Fibroblast of gingiva (primary cell): ENCODE results near the gene FLG2.

Experiments
- DNase-seq: peaks from one replicate; pipeline ENCODE4 v3.0.0-alpha.2; 2011; ENCODE audit warnings: low read depth

Gene FLG2

GRCh38 chr1:152359906-152360305, at the start of gene FLG2:
FLG2 (minus strand) TSS chr1:152360006; CDS start chr1:152358884, 1,122 bp downstream.
- DNase-seq: no peak

- DNase-seq: no peak
Measured at GRCh38 chr1:152408664-152409063, 48.9 kb upstream of the FLG2 start.

GRCh38 chr1:152398812-152399698, 39.2 kb upstream of the FLG2 start:
- no peak for DNase-seq

GRCh38 chr1:152397474-152397873, 37.7 kb upstream of the FLG2 start:
- DNase-seq: no peak

GRCh38 chr1:152394151-152394550, 34.3 kb upstream of the FLG2 start:
- no peak for DNase-seq

- no peak for DNase-seq
Measured at GRCh38 chr1:152392909-152393308, 33.1 kb upstream of the FLG2 start.

GRCh38 chr1:152388889-152389288, 29.1 kb upstream of the FLG2 start:
- DNase-seq: no peak

GRCh38 chr1:152386940-152387339, 27.1 kb upstream of the FLG2 start:
- DNase-seq: no peak

GRCh38 chr1:152380932-152381331, 21.1 kb upstream of the FLG2 start:
- DNase-seq: no peak

GRCh38 chr1:152374451-152374850, 14.6 kb upstream of the FLG2 start:
- DNase-seq: no peak

- no peak for DNase-seq
Measured at GRCh38 chr1:152372672-152373071, 12.9 kb upstream of the FLG2 start.

GRCh38 chr1:152367436-152367835, 7.6 kb upstream of the FLG2 start:
- no peak for DNase-seq

- DNase-seq: no peak
Measured at GRCh38 chr1:152356736-152357135, 3.1 kb downstream of the FLG2 start.

GRCh38 chr1:152349611-152350010, 10.2 kb downstream of the FLG2 start:
- no peak for DNase-seq

GRCh38 chr1:152348447-152348846, 11.4 kb downstream of the FLG2 start:
- DNase-seq: no peak

GRCh38 chr1:152347116-152347728, 12.6 kb downstream of the FLG2 start:
- DNase-seq: peak; percentile 27

- DNase-seq: no peak
Measured at GRCh38 chr1:152344438-152344837, 15.4 kb downstream of the FLG2 start.

- no peak for DNase-seq
Measured at GRCh38 chr1:152343006-152343405, 16.8 kb downstream of the FLG2 start.

GRCh38 chr1:152335399-152335798, 24.4 kb downstream of the FLG2 start:
- no peak for DNase-seq

GRCh38 chr1:152328801-152329391, 30.9 kb downstream of the FLG2 start:
- DNase-seq: no peak

GRCh38 chr1:152325111-152325510, 34.7 kb downstream of the FLG2 start, which contains the start of gene FLG:
FLG (minus strand) TSS chr1:152325239; CDS start chr1:152315456, 9,783 bp downstream.
- DNase-seq: no peak

GRCh38 chr1:152313970-152314369, 45.8 kb downstream of the FLG2 start:
- no peak for DNase-seq

GRCh38 chr1:152313319-152313801, 46.4 kb downstream of the FLG2 start:
- no peak for DNase-seq
